A549 treated with AZD2906 at 1 μM for 4 hours (cell line): ENCODE data around the gene PARVB. TPM values are rescaled to one million over a fixed set of nuclear protein-coding genes. Genes with fewer than 3 reads are reported as not detected.

Source experiments
- total RNA-seq: library from RNA; stranded (reverse); fragments of 200-300 nt; extraction: Qiagen RNA extraction; gene quantifications from 5 replicates; pipeline ENCODE4 v1.2.3, GENCODE V29; 2022

Gene PARVB, protein sequence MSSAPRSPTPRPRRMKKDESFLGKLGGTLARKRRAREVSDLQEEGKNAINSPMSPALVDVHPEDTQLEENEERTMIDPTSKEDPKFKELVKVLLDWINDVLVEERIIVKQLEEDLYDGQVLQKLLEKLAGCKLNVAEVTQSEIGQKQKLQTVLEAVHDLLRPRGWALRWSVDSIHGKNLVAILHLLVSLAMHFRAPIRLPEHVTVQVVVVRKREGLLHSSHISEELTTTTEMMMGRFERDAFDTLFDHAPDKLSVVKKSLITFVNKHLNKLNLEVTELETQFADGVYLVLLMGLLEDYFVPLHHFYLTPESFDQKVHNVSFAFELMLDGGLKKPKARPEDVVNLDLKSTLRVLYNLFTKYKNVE
- 36.8 to 44.7 TPM (median 41.3 TPM) in 5 replicates for total RNA-seq

DNA sequence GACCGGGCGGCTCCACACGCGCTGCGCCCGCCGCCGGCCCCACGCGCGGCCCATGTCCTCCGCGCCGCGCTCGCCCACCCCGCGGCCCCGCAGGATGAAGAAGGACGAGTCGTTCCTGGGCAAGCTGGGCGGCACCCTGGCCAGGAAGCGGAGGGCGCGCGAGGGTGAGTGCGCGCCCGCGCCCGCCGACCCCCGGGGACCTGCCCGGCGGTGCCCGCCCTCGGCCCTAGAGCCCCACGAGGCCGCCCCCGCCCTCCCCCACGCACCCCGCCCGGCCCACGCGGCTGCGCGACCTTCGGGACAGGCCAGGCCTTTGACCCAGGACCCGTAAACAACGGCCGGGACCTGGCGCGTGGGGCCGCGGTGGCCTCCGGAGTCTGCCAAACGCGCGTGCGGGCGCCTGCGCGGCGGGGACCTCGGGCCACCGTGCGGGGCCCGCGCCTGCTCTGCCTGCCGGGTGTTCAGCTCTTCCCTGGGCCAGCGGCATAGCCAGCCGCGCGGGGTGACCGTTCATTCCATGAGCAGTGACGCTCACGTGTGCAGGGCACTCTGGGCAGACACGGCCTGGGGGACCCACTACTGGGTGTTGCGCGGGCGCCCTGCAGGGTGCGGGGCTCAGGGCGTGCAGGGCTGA, at the start of gene PARVB:
Gene PARVB, plus strand, starts transcription at position 15 of the 634 bp plus-strand sequence. Its CDS starts 38 bp downstream, at position 53.

DNA sequence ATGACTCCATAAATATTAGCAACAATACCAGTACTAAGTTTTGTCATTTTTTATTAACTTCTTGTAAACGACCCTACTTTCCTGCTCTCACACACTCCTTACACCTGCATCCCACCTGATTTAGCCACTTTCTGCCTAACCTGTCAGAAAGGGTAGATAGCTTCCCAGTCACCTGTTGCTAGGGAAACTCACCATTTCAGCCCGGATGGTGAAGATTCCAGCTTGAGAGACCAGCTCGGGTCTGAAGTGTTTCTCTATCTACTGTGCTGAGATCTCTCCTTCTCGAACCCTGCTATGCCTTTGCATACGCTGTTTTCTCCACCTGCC, 156.6 kb downstream of the PARVB start, which contains the start of gene PARVG:
Gene PARVG, plus strand, starts transcription at position 220 of the 327 bp plus-strand sequence. CDS start 2,405 bp downstream, outside the sequence.

Other genes with a start within 250 kb of the PARVB start
- 0.28 to 0.70 TPM (median 0.42 TPM) in 5 replicates for gene EFCAB6, start 212.0 kb upstream of the PARVB start, total RNA-seq
- gene SULT4A1, start 161.8 kb upstream of the PARVB start, total RNA-seq = not detected in 5 replicates
- gene PNPLA5, start 132.3 kb upstream of the PARVB start, total RNA-seq = 0.03 to 0.07 TPM (median 0.06 TPM) in 3 of 5 replicates, not detected in the others
- 0.59 to 1.1 TPM (median 0.65 TPM) in 5 replicates for gene PNPLA3, start 100.5 kb upstream of the PARVB start, total RNA-seq
- gene SAMM50, start 68.9 kb upstream of the PARVB start, total RNA-seq = 42.0 to 46.7 TPM (median 43.6 TPM) in 5 replicates
- gene PARVG, start 156.6 kb downstream of the PARVB start, total RNA-seq = not detected in 5 replicates